WTC11 (cell line): Measurements from ENCODE around the gene SEZ6L. TPM values are rescaled to one million over a fixed set of nuclear protein-coding genes. Genes with fewer than 3 reads are reported as not detected.

Experiments
- ATAC-seq: fragments of 200-7000 bp; cut with Tn5 transposase; 2 replicates; pipeline ENCODE4 v1.10.0; 2021; ENCODE audit warnings: mild to moderate bottlenecking, moderate library complexity
- CTCF ChIA-PET: fragments of 300-600 bp; sonication (Branson Sonifier 250); formaldehyde crosslinking; loops from one replicate; lab custom pipeline; 2021; ENCODE audit warnings: antibody characterized with exemption; lab: Charles Lee
- POLR2A ChIA-PET: fragments of 350-600 bp; sonication (Branson Sonifier 250); formaldehyde crosslinking; loops from one replicate; lab custom pipeline; 2021; ENCODE audit warnings: antibody characterized with exemption; lab: Charles Lee
- DNase-seq: peaks from one replicate; pipeline ENCODE4 v3.0.0; 2021; ENCODE audit warnings: low spot score
- H3K27ac Mint-ChIP-seq: 2 replicates; pipeline ENCODE4 v1.8.0; 2021; ENCODE audit warnings: mixed read lengths
- H3K27me3 Mint-ChIP-seq: 2 replicates; pipeline ENCODE4 v1.8.0; 2021; ENCODE audit warnings: low read depth, mild to moderate bottlenecking, moderate library complexity, mixed read lengths
- H3K36me3 Mint-ChIP-seq: 2 replicates; pipeline ENCODE4 v1.8.0; 2021; ENCODE audit warnings: mixed read lengths
- H3K4me1 Mint-ChIP-seq: 2 replicates; pipeline ENCODE4 v1.8.0; 2022; ENCODE audit warnings: mixed read lengths
- H3K4me3 Mint-ChIP-seq: 2 replicates; pipeline ENCODE4 v1.8.0; 2021; ENCODE audit warnings: mild to moderate bottlenecking, moderate library complexity, mixed read lengths
- H3K9me3 Mint-ChIP-seq: 2 replicates; pipeline ENCODE4 v1.8.0; 2021; ENCODE audit warnings: mixed read lengths
- GABPB1 ChIP-seq: sonication (generic); formaldehyde crosslinking; IDR thresholded peaks from 2 replicates; pipeline ENCODE4 v1.8.1; 2023; ENCODE audit warnings: mild to moderate bottlenecking, missing genetic modification reagents
- GTF2I ChIP-seq: fragments of 250-450 bp; sonication (Bioruptor Pico); conservative IDR thresholded peaks from 2 replicates; pipeline ENCODE4 v1.4.0; 2021; ENCODE audit warnings: mild to moderate bottlenecking
- JAZF1 ChIP-seq: fragments of 250-450 bp; sonication (Bioruptor Pico); IDR thresholded peaks from 2 replicates; pipeline ENCODE4 v1.9.0; 2021; ENCODE audit warnings: moderate library complexity, mild to moderate bottlenecking, inconsistent platforms
- KAT7 ChIP-seq: sonication (generic); formaldehyde crosslinking; IDR thresholded peaks from 2 replicates; pipeline ENCODE4 v1.8.1; 2023; ENCODE audit warnings: missing genetic modification reagents, mild to moderate bottlenecking, borderline replicate concordance
- NFE2L1 ChIP-seq: sonication (generic); formaldehyde crosslinking; IDR thresholded peaks from 2 replicates; pipeline ENCODE4 v1.8.1; 2023; ENCODE audit warnings: missing genetic modification reagents
- SP1 ChIP-seq: sonication (generic); formaldehyde crosslinking; conservative IDR thresholded peaks from 2 replicates; pipeline ENCODE4 v1.8.1; 2022; ENCODE audit warnings: missing genetic modification reagents
- TP53 ChIP-seq: sonication (generic); formaldehyde crosslinking; IDR thresholded peaks from 2 replicates; pipeline ENCODE4 v1.8.1; 2023; ENCODE audit warnings: mild to moderate bottlenecking, missing genetic modification reagents
- ZNF396 ChIP-seq: fragments of 250-450 bp; sonication (Bioruptor Pico); IDR thresholded peaks from 2 replicates; pipeline ENCODE4 v1.8.0; 2021; ENCODE audit warnings: mild to moderate bottlenecking, moderate library complexity, borderline replicate concordance
- total RNA-seq: library from RNA; stranded (reverse); gene quantifications from 3 replicates; pipeline ENCODE4 v1.2.3, GENCODE V29; 2021
- TF ChIP-seq, protein P1 (sequence below): sonication (generic); formaldehyde crosslinking; IDR thresholded peaks from 2 replicates; pipeline ENCODE4 v1.8.1; 2023; ENCODE audit warnings: mild to moderate bottlenecking, missing genetic modification reagents, moderate library complexity
- TF ChIP-seq, protein P2 (sequence below): fragments of 200-600 bp; IDR thresholded peaks from 2 replicates; pipeline ENCODE4 v1.8.0; 2022; ENCODE audit warnings: antibody characterized with exemption

SEZ6L gene
- total RNA-seq, 1 experiment from 2014 or later: 0.57 TPM

DNA sequence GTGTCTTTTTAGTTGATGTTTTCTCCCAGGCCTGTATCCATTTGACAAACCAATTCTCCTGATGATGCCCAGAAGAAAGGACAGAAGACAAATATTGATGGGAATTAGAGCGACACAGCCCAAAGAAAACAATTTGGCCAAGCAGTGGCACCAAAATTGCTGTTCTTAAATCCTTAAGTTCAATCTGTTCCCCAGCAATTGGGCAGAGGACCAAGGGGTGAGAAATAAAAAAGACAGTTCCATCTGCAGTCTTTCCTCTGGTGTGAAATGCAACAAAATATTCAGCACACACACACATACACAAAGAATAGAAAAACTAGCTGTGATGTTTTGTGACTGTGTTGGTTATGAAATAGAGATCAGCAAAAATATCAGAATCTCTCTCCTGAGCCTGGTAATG is 221.8 kb downstream of the SEZ6L start:
- H3K4me3 Mint-ChIP-seq: no peak overlapping the region
- H3K36me3 Mint-ChIP-seq: no peaks in the 10 kb centered on the region
- DNase-seq (no peak), ATAC-seq (no peak)
- H3K27ac Mint-ChIP-seq: no peak overlapping the region
- H3K27me3 Mint-ChIP-seq: no peaks in the 10 kb centered on the region
- POLR2A ChIA-PET: no interaction called here
- CTCF ChIA-PET: interaction anchor here (1.8 kb wide), 1 partner anchor 219 kb away, joined by 6 read pairs; no protein-coding TSS in a partner anchor
- 0 out of 2 replicates have a peak, but pooled peaks cover 4% of the 10 kb centered on the region for H3K4me1 Mint-ChIP-seq
- no peak for TF ChIP-seq GTF2I
- H3K9me3 Mint-ChIP-seq: no peaks in the 10 kb centered on the region

DNA sequence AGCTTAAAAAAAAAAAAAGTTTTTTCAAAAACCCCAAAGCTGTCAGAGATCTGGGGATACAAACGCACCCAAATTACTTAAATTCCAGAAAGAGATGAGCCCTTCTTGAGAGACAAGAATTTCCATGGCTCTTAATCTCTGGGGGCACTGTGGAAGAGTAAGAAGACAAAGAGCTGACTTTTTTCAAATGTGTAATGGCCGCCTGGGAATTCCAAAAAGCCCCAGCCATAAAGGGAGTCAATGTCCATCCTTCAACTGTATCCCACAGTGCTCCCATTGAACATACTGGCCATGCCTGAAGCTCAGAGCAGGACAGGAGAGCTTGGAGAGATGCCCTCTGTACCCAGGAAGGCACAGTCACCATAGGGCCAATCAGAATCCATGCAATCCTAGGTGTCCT is 222.4 kb downstream of the SEZ6L start:
- no peak for DNase-seq
- CTCF ChIA-PET: interaction anchor here (0.9 to 1.8 kb wide), 2 partner anchors 14 to 219 kb away, joined by 4 to 6 read pairs; no protein-coding TSS in a partner anchor
- no peak for ATAC-seq
- no peaks in the 10 kb centered on the region for H3K27me3 Mint-ChIP-seq
- H3K4me3 Mint-ChIP-seq: no peak overlapping the region
- POLR2A ChIA-PET: interaction anchor here (0.6 kb wide), 1 partner anchor 26 kb away, joined by 3 read pairs; no protein-coding TSS in a partner anchor
- TF ChIP-seq, protein P1, sequence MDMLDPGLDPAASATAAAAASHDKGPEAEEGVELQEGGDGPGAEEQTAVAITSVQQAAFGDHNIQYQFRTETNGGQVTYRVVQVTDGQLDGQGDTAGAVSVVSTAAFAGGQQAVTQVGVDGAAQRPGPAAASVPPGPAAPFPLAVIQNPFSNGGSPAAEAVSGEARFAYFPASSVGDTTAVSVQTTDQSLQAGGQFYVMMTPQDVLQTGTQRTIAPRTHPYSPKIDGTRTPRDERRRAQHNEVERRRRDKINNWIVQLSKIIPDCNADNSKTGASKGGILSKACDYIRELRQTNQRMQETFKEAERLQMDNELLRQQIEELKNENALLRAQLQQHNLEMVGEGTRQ (CRISPR knock-in tag): no peak
- TF ChIP-seq, all 79 proteins: peak for 0
- Mint-ChIP-seq H3K36me3 (no peaks in the 10 kb centered on the region), H3K27ac (no peak overlapping the region), H3K4me1 (0 out of 2 replicates have a peak, but pooled peaks cover 4% of the 10 kb centered on the region), H3K9me3 (no peaks in the 10 kb centered on the region)

DNA sequence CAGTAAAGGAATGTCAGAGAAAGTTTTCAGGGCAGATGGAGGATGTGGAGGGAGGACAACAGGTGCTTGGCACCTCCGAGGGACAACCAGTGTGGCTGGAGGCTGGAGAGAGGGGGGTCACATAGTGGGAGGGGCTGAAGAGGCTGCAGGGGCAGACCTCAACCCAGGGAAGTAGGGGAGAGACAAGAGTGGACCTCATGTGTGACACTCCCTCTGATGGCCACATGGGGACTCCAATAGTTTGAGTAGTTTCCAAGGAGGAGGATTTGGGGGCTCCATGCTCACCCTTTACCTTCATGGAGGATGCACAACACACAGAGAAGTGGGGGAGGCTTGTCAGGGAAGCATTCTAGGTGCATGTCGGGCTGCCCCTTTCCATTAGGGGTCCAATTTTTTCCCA is 224.7 kb downstream of the SEZ6L start:
- Mint-ChIP-seq H3K9me3 (no peaks in the 10 kb centered on the region), H3K36me3 (no peaks in the 10 kb centered on the region), H3K4me3 (no peak overlapping the region), H3K27ac (no peak overlapping the region), H3K27me3 (no peaks in the 10 kb centered on the region), H3K4me1 (peaks cover 6% of the 10 kb centered on the region; the same call in 1 of the 2 replicates)
- DNase-seq (no peak), ATAC-seq (peak; percentile 85)
- ChIA-PET POLR2A (no interaction called here), CTCF (interaction anchor here (1.0 to 1.6 kb wide), 2 partner anchors 27 to 44 kb away, joined by 3 to 5 read pairs; no protein-coding TSS in a partner anchor)
- TF ChIP-seq TP53 (CRISPR knock-in tag): no peak
- TF ChIP-seq, protein P2, sequence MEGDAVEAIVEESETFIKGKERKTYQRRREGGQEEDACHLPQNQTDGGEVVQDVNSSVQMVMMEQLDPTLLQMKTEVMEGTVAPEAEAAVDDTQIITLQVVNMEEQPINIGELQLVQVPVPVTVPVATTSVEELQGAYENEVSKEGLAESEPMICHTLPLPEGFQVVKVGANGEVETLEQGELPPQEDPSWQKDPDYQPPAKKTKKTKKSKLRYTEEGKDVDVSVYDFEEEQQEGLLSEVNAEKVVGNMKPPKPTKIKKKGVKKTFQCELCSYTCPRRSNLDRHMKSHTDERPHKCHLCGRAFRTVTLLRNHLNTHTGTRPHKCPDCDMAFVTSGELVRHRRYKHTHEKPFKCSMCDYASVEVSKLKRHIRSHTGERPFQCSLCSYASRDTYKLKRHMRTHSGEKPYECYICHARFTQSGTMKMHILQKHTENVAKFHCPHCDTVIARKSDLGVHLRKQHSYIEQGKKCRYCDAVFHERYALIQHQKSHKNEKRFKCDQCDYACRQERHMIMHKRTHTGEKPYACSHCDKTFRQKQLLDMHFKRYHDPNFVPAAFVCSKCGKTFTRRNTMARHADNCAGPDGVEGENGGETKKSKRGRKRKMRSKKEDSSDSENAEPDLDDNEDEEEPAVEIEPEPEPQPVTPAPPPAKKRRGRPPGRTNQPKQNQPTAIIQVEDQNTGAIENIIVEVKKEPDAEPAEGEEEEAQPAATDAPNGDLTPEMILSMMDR: 0 out of 2 replicates have a peak, but pooled peaks have one; percentile 19

DNA sequence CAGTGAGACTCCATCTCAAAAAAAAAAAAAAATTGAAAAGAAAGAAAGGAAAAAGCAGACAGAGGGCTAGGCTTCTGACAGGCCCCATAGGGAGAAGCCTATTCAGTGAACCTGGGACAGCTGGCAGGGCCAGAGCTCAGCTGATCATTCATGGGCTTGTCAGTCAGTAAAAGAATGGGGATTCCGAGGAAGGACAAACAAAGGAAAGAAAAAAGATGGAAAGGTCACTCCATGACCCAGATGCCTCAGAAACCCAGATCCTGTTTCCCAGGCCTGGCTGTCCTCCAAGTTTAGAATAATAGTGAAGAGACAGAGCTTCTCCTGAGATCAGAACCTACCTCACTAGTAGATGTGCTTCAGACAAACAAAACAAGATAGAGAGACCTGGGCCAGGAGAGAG is 225.5 kb downstream of the SEZ6L start:
- Mint-ChIP-seq H3K4me3 (no peak overlapping the region), H3K27me3 (no peaks in the 10 kb centered on the region), H3K27ac (no peak overlapping the region), H3K9me3 (no peaks in the 10 kb centered on the region), H3K36me3 (no peaks in the 10 kb centered on the region), H3K4me1 (peaks cover 6% of the 10 kb centered on the region; the same call in 1 of the 2 replicates)
- ChIA-PET POLR2A (no interaction called here), CTCF (interaction anchor here (0.5 to 2.2 kb wide), 8 partner anchors 11 to 271 kb away, joined by 3 to 12 read pairs (median 4); no protein-coding TSS in a partner anchor)
- no peak for TF ChIP-seq GABPB1 (CRISPR knock-in tag)
- TF ChIP-seq, protein P2: no peak
- TF ChIP-seq SP1 (CRISPR knock-in tag): no peak
- no peak for TF ChIP-seq JAZF1
- TF ChIP-seq NFE2L1 (CRISPR knock-in tag): no peak
- ATAC-seq (no peak), DNase-seq (no peak)

DNA sequence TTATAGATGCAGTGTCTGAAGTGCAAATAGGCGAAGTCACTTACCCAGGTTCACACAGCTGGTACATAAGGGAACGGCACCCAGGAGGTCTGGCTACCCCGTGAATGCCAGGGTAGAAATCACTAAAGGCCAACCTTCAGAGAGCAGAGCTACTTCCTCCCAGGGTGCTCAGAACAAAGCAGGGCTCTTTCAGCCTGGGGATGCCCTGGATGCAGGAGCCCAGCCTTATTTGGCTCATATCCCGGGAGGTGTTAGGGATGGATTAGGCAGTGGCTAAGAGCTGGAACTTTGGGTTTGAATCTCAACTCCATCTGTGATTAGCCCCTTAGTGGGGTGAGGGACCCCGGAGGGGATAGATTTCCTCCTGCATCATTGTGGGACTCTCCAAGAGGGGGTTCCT is 226.7 kb downstream of the SEZ6L start:
- DNase-seq: no peak
- Mint-ChIP-seq H3K27me3 (no peaks in the 10 kb centered on the region), H3K4me1 (peaks cover 6% of the 10 kb centered on the region; the same call in 1 of the 2 replicates), H3K27ac (no peak overlapping the region), H3K36me3 (no peaks in the 10 kb centered on the region)
- TF ChIP-seq ZNF396: no peak
- TF ChIP-seq KAT7: no peak
- no peak for TF ChIP-seq GTF2I
- TF ChIP-seq, all 79 proteins: peak for 0
- H3K4me3 Mint-ChIP-seq: no peak overlapping the region
- CTCF ChIA-PET: interaction anchor here (0.7 to 2.2 kb wide), 5 partner anchors 12 to 273 kb away, joined by 3 to 12 read pairs (median 4); no protein-coding TSS in a partner anchor
- H3K9me3 Mint-ChIP-seq: no peaks in the 10 kb centered on the region
- no peak for ATAC-seq
- POLR2A ChIA-PET: no interaction called here
